B cell (primary cell): ENCODE measurements around the gene ACADL. TPM values are rescaled to one million over a fixed set of nuclear protein-coding genes. Genes with fewer than 3 reads are reported as not detected.

Source experiments
- ATAC-seq: fragments of 200-7000 bp; cut with Tn5 transposase; one replicate; pipeline ENCODE4 v1.10.0; 2021; ENCODE audit warnings: low read depth, mild to moderate bottlenecking, moderate number of reproducible peaks, moderate library complexity
- CTCF ChIA-PET: fragments of 350-600 bp; sonication (Branson Sonifier 250); formaldehyde crosslinking; loops from one replicate; lab custom pipeline; 2021; ENCODE audit warnings: antibody characterized with exemption, inconsistent platforms; lab: Charles Lee
- POLR2A ChIA-PET: fragments of 350-600 bp; sonication (Branson Sonifier 250); formaldehyde crosslinking; loops from one replicate; lab custom pipeline; 2021; ENCODE audit warnings: antibody characterized with exemption; lab: Charles Lee
- DNase-seq: peaks from one replicate; pipeline ENCODE4 v3.0.0; 2013
- H2AFZ ChIP-seq: 2 replicates; pipeline ENCODE4 v1.6.1; 2012; ENCODE audit warnings: mild to moderate bottlenecking, low read depth, low read length; ENCODE audit not compliant: insufficient read depth, poor library complexity, severe bottlenecking
- H3K27ac ChIP-seq, 2 donors: 1 replicate in 1 of 2; 2 replicates in 1 of 2; pipeline ENCODE4 v1.5.1; 2012 to 2013; ENCODE audit warnings: low read length in 2 of 2, mild to moderate bottlenecking in 2 of 2, moderate library complexity in 1 of 2
- H3K27me3 ChIP-seq, 4 experiments: fragments of 200-600 bp in 1 of 4; sonication (generic) in 1 of 4; replicated peaks in 1 of 4; 1 replicate in 2 of 4; 2 replicates in 2 of 4; pipeline versions ENCODE4 v1.6.1 to v1.7.0; 2013 to 2016; ENCODE audit warnings: low read length in 3 of 4, mild to moderate bottlenecking in 2 of 4, mixed read lengths in 1 of 4, moderate library complexity in 1 of 4; ENCODE audit not compliant: insufficient read depth in 4 of 4, control insufficient read depth in 3 of 4; ENCODE audit errors: control extremely low read depth in 1 of 4
- H3K36me3 ChIP-seq, 2 experiments: replicated peaks in 1 of 2; 1 replicate in 1 of 2; 2 replicates in 1 of 2; pipeline versions ENCODE4 v1.6.1 to v1.7.1; 2013; ENCODE audit warnings: low read length in 1 of 2; ENCODE audit not compliant: insufficient read depth in 2 of 2, control insufficient read depth in 1 of 2; ENCODE audit errors: control extremely low read depth in 1 of 2, extremely low read depth in 1 of 2
- H3K4me1 ChIP-seq, 2 donors: fragments of 200-600 bp in 1 of 2; sonication (generic) in 1 of 2; 1 replicate in 1 of 2; 2 replicates in 1 of 2; pipeline versions ENCODE4 v1.5.1 to v1.6.1; 2013 to 2017; ENCODE audit warnings: low read length in 2 of 2; ENCODE audit not compliant: control insufficient read depth in 2 of 2, insufficient read depth in 2 of 2
- H3K4me2 ChIP-seq: replicated peaks from 2 replicates; pipeline ENCODE3; 2012; ENCODE audit warnings: mild to moderate bottlenecking, low read depth, low read length; ENCODE audit not compliant: poor library complexity, severe bottlenecking
- H3K4me3 ChIP-seq, 5 experiments: fragments of 200-600 bp in 1 of 5; sonication (generic) in 1 of 5; 1 replicate in 3 of 5; 2 replicates in 2 of 5; pipeline versions ENCODE4 v1.5.1 to v1.7.0; 2011 to 2016; ENCODE audit warnings: low read length in 4 of 5, mild to moderate bottlenecking in 4 of 5, low read depth in 2 of 5, control low read depth in 1 of 5, moderate library complexity in 1 of 5; ENCODE audit not compliant: insufficient read depth in 1 of 5; ENCODE audit errors: control extremely low read depth in 1 of 5, extremely low read depth in 1 of 5
- H3K79me2 ChIP-seq: fragments of 200-600 bp; sonication (generic); one replicate; pipeline ENCODE4 v1.6.0; 2016; ENCODE audit warnings: low read length; ENCODE audit not compliant: control insufficient read depth, insufficient read depth
- H3K9ac ChIP-seq: fragments of 200-600 bp; sonication (generic); 2 replicates; pipeline ENCODE4 v1.6.1; 2017; ENCODE audit warnings: mild to moderate bottlenecking, low read length, moderate library complexity
- H3K9me3 ChIP-seq, 3 donors: one replicate each; pipeline versions ENCODE4 v1.6.1 to v1.7.1; 2013; ENCODE audit warnings: low read length in 2 of 3; ENCODE audit not compliant: control insufficient read depth in 2 of 3, insufficient read depth in 1 of 3; ENCODE audit errors: control extremely low read depth in 1 of 3
- H4K20me1 ChIP-seq: 2 replicates; pipeline ENCODE4 v1.6.0; 2012; ENCODE audit warnings: mild to moderate bottlenecking, low read length; ENCODE audit not compliant: insufficient read depth, control insufficient read depth, poor library complexity, severe bottlenecking
- H3K27ac Mint-ChIP-seq: one replicate; pipeline ENCODE4 v1.8.0; 2021; ENCODE audit warnings: mixed read lengths
- H3K27me3 Mint-ChIP-seq: one replicate; pipeline ENCODE4 v1.8.0; 2021; ENCODE audit warnings: mixed read lengths
- H3K4me1 Mint-ChIP-seq: one replicate; pipeline ENCODE4 v1.8.0; 2021; ENCODE audit warnings: mixed read lengths
- H3K4me3 Mint-ChIP-seq: one replicate; pipeline ENCODE4 v1.8.0; 2021; ENCODE audit warnings: mixed read lengths
- H3K9me3 Mint-ChIP-seq: one replicate; pipeline ENCODE4 v1.8.0; 2022; ENCODE audit warnings: mixed read lengths; ENCODE audit not compliant: insufficient read depth
- EZH2 ChIP-seq: IDR thresholded peaks from 2 replicates; pipeline ENCODE4 v1.6.1; 2012; ENCODE audit warnings: borderline replicate concordance, low read depth, mild to moderate bottlenecking, moderate library complexity, low read length; ENCODE audit not compliant: insufficient read depth, poor library complexity, severe bottlenecking
- WGBS: methylation state at CpG from one replicate; pipeline ENCODE4 v1.1.5; 2013; ENCODE audit warnings: missing lambda C conversion rate; ENCODE audit not compliant: insufficient coverage; 5-methylcytosine and 5-hydroxymethylcytosine counted together
- intact Hi-C: fragments of 100-400 bp; cut with micrococcal nuclease; formaldehyde crosslinking; loops from one replicate; pipeline ENCODE4 v1.10.0; 2022
- polyA plus RNA-seq: library from polyadenylated mRNA; depleted of rRNA; stranded (reverse); fragments of >200 nt; gene quantifications from 2 replicates; pipeline ENCODE4 v1.2.3, GENCODE V29; 2012
- total RNA-seq, 2 donors: library from RNA; stranded (reverse); fragments of 120-200 nt in 1 of 2; gene quantifications; 1 replicate in 1 of 2; 2 replicates in 1 of 2; pipeline versions ENCODE4 v1.2.3 to v1.2.4, GENCODE V29; 2013 to 2022
- TF ChIP-seq, protein P1 (sequence below): fragments of 200-600 bp; IDR thresholded peaks from one replicate; pipeline ENCODE4 v1.8.0; 2022; ENCODE audit warnings: antibody characterized with exemption, mild to moderate bottlenecking

Gene ACADL
- total and polyA plus RNA-seq, 2 donors (not counting 1 experiment from before 2014, with no cell fraction given): not detected

DNA sequence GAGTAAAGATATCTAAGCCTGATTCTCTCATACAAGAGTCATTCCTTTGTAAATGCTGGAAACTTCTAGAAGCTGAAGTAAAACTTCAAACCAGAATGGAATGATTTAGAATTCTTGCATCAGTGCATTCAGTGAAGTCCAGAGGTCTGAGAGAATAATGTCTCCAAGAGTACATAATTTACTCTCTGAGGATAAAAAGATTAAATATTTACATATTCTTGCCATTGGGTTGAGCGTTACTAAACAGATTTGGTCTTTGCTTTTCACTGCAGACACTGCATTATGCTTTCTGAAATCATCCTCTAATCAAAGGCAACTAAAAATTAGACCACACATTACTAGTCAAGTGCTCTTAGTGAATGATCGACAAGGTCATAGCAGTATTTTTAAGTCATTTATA lies 27.5 kb downstream of the ACADL start:
- H4K20me1 ChIP-seq: no peaks in the 10 kb centered on the region
- Mint-ChIP-seq H3K4me3 (no peak overlapping the region), H3K4me1 (no peaks in the 10 kb centered on the region), H3K27me3 (peaks cover 9% of the 10 kb centered on the region), H3K27ac (no peak overlapping the region), H3K9me3 (no peaks in the 10 kb centered on the region)
- no peak overlapping the region for H3K4me2 ChIP-seq
- no peak overlapping the region for H3K4me3 ChIP-seq
- CTCF ChIA-PET: interaction anchor here (0.6 to 5.7 kb wide), 8 partner anchors 8 to 235 kb away, joined by 3 to 211 read pairs (median 4); no protein-coding TSS in a partner anchor
- no peaks in the 10 kb centered on the region for H3K9me3 ChIP-seq
- H2AFZ ChIP-seq: no peak overlapping the region
- ATAC-seq (no peak), DNase-seq (no peak)
- no CpG with 5 or more reads among the region's 2 CpGs for WGBS
- no peak overlapping the region for H3K27ac ChIP-seq
- H3K79me2 ChIP-seq: no peaks in the 10 kb centered on the region
- TF ChIP-seq, protein P1, sequence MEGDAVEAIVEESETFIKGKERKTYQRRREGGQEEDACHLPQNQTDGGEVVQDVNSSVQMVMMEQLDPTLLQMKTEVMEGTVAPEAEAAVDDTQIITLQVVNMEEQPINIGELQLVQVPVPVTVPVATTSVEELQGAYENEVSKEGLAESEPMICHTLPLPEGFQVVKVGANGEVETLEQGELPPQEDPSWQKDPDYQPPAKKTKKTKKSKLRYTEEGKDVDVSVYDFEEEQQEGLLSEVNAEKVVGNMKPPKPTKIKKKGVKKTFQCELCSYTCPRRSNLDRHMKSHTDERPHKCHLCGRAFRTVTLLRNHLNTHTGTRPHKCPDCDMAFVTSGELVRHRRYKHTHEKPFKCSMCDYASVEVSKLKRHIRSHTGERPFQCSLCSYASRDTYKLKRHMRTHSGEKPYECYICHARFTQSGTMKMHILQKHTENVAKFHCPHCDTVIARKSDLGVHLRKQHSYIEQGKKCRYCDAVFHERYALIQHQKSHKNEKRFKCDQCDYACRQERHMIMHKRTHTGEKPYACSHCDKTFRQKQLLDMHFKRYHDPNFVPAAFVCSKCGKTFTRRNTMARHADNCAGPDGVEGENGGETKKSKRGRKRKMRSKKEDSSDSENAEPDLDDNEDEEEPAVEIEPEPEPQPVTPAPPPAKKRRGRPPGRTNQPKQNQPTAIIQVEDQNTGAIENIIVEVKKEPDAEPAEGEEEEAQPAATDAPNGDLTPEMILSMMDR: no peak
- no peak for TF ChIP-seq EZH2
- H3K27me3 ChIP-seq: peaks cover 0 to 6% (median 0%) of the 10 kb centered on the region in 4 experiments
- intact Hi-C loops: no loop called here
- POLR2A ChIA-PET: no interaction called here
- H3K9ac ChIP-seq: no peak overlapping the region
- H3K4me1 ChIP-seq: no peaks in the 10 kb centered on the region
- H3K36me3 ChIP-seq: no peaks in the 10 kb centered on the region

DNA sequence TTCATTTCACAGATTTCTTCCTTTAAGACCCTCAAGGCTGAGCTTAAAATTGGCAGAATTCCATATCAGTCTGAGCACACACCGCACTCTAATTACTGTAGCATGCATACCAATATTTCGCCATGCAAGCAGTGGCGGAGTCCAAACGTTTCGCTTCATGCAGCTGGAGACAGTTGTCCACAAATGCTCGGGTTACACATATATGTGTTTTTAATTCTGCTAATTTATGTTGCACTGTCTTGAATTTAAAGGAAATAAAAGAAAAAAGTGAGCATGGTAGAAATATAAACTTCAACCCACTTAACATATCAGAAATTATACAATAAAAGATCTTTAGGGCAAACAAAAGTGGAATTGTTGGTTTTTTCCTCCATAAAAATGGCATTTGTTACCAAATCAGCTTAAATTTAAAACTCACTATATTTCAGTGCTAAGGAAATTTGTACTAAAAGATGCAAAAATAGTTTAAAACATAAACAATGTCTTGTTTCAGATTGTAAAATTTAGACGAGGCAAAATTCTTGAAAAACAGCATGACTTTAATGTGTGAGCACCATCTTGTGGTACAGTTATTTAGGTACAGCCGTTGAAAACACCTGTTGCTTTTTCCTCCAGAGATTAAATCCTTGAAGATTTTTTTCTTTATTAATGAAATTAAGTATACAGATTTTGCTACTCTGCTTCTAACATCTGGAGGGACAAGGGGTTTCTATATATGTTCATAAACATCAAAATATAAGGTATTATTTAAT lies 30.0 kb downstream of the ACADL start:
- H4K20me1 ChIP-seq: no peaks in the 10 kb centered on the region
- no peak overlapping the region for H3K4me3 Mint-ChIP-seq
- peak; percentile 33 for ATAC-seq
- H3K4me2 ChIP-seq: no peak overlapping the region
- TF ChIP-seq EZH2: no peak
- TF ChIP-seq, protein P1: peak; percentile 84
- H3K27ac ChIP-seq: no peak overlapping the region
- H3K4me3 ChIP-seq: no peak overlapping the region
- POLR2A ChIA-PET: no interaction called here
- no peaks in the 10 kb centered on the region for H3K4me1 ChIP-seq
- no peaks in the 10 kb centered on the region for H3K9me3 ChIP-seq
- no peaks in the 10 kb centered on the region for H3K79me2 ChIP-seq
- H3K36me3 ChIP-seq: no peaks in the 10 kb centered on the region
- no peak overlapping the region for H2AFZ ChIP-seq
- peaks cover 0 to 6% (median 0%) of the 10 kb centered on the region in 4 experiments for H3K27me3 ChIP-seq
- H3K9me3 Mint-ChIP-seq: no peaks in the 10 kb centered on the region
- CTCF ChIA-PET: interaction anchor here (0.7 to 5.7 kb wide), 11 partner anchors 9 to 861 kb away, joined by 3 to 211 read pairs (median 4); no protein-coding TSS in a partner anchor
- no peak overlapping the region for H3K27ac Mint-ChIP-seq
- H3K9ac ChIP-seq: no peak overlapping the region
- 80% methylated on average over 3 of the region's 8 CpGs for WGBS
- peak; percentile 65 for DNase-seq
- H3K27me3 Mint-ChIP-seq: no peaks in the 10 kb centered on the region
- no peaks in the 10 kb centered on the region for H3K4me1 Mint-ChIP-seq
- intact Hi-C loops: loop anchor here (1.0 kb wide), 1 partner anchor 218 kb away; no protein-coding TSS in a partner anchor
